ENCODE results near the gene DBR1.

DNA sequence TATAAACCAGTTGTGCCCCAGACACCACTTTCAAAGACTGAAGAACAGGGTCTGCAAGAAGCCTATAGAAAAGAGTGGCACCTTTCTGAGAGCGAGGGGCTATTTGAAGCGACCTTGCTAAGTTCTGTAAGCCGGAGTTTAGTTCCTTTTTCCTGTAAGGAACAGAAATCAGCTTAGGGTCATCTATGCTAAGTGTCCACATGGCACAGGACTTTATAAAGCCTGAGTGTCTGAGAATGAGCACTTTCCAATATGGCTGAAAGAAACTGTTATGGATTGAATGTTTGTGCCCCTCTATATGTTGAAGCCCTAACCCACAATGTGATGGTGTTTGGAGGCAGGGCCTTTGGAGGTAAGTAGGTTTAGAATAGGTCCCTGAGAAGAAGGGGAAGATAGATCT, 38.5 kb downstream of the DBR1 start:
- TF ChIP-seq, protein P1, sequence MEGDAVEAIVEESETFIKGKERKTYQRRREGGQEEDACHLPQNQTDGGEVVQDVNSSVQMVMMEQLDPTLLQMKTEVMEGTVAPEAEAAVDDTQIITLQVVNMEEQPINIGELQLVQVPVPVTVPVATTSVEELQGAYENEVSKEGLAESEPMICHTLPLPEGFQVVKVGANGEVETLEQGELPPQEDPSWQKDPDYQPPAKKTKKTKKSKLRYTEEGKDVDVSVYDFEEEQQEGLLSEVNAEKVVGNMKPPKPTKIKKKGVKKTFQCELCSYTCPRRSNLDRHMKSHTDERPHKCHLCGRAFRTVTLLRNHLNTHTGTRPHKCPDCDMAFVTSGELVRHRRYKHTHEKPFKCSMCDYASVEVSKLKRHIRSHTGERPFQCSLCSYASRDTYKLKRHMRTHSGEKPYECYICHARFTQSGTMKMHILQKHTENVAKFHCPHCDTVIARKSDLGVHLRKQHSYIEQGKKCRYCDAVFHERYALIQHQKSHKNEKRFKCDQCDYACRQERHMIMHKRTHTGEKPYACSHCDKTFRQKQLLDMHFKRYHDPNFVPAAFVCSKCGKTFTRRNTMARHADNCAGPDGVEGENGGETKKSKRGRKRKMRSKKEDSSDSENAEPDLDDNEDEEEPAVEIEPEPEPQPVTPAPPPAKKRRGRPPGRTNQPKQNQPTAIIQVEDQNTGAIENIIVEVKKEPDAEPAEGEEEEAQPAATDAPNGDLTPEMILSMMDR (IDR thresholded peaks at IDR 0.05) = no peak
- TF ChIP-seq ZFX (IDR thresholded peaks at IDR 0.05; ENCODE audit: borderline replicate concordance) = no peak

Measured in 22Rv1 (cell line).